ENCODE measurements around the gene GFOD1.
"Not testable (repeated sequence)": the region's sequence is repeated elsewhere in the genome, so short reads cannot be mapped to it uniquely, and the experiment has no call there.

GFOD1 gene

DNA sequence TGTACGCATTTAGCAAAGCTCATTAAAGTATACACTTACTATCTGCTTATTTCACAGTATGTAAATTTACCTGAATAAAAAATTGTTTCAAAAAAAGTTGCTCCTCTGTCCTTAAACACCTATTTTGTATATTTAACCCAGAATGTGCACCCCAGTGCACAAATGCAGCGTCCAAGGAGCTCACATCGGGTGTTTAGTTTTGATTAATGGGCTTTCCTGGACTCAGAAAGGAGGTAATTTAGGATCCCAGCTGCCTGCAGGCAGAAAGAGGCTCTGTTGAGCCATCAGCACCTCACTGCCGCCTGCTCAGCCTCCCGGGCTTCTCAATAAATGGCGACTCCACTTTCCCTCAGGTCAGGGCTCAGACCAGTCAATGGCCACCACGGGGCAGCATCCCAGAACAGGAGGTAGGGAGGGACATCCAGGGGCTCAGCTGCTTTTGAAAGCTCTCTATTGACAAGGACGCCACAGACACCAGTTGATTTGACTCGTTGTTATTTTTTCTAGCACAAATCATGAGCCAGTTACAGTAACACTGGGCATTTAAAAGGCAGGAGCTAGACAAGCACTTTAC is 88.9 kb downstream of the GFOD1 start:
- no peak for DNase-seq

DNA sequence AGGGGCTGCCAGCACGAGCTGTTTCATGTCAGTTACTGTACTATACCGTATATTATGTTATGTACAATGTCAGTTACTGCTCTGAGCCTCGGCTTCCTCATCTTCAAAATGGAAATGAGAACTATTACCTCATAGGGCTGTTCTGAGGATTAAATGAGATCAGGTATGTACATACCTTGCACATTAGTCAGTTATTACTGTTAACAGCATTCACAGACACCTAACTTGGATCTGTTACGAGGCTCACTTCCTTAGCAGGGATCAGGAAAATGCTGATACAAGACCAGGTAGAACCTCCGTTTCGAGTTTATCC is 89.4 kb downstream of the GFOD1 start:
- DNase-seq = no peak

DNA sequence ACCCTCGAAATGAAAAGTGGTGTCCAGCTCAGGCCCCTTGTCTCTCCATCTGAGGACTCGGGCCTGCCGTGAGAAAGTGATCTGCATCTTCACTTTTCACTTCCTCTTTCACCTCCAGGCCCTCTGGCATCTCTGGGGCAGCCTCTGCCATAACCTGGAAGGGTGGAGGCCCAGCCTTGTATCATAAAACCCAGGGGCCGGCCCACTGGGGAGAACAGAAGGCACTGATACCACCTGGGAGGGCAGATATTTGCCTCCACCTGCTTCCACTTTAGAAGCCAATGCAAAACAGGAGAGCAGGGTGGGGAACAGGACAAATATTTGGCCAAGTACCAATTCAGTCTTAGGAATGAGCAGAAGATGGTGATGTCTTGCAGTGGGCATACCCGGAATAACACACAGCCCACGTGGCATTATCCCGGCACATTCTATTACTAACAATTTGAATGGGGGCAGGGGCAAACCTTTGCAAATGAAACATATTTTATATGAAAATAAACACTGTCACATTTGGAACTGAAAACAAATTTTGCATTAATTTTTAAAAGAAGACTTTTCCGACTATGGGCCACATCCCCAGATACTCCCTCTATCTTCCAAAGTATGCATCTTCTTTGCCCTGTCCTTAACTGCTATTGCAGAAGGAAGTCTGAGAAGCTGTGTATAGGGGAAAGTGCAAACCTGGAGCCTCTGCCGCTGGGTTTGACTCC is 89.9 kb downstream of the GFOD1 start:
- no peak for DNase-seq

DNA sequence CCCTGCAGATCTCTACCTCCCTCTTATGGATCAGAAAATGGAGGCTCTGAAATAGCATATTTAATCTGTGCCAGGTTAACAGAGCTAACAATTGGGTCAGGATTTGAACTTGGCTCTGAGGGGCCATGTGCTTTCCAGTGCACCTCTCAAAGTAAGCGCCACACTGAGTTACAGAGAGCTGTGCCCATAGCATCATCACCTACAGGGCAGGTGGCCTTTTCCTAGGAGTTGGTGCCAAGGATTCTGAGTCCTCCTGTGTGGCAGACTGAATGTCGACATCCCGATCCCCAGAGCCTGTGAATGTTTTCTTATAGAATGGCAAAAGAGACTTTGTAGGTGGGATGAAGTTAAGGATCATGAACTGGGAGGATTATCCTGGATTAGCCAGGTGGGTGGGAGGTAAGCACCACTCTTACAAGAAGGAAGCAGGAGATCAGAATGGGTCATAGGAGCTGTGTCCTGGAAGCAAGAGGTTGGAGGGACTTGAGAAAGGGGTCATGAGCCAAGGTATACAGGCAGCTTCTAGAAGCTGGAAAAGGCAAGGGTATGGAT is 91.1 kb downstream of the GFOD1 start:
- no peak for DNase-seq

DNA sequence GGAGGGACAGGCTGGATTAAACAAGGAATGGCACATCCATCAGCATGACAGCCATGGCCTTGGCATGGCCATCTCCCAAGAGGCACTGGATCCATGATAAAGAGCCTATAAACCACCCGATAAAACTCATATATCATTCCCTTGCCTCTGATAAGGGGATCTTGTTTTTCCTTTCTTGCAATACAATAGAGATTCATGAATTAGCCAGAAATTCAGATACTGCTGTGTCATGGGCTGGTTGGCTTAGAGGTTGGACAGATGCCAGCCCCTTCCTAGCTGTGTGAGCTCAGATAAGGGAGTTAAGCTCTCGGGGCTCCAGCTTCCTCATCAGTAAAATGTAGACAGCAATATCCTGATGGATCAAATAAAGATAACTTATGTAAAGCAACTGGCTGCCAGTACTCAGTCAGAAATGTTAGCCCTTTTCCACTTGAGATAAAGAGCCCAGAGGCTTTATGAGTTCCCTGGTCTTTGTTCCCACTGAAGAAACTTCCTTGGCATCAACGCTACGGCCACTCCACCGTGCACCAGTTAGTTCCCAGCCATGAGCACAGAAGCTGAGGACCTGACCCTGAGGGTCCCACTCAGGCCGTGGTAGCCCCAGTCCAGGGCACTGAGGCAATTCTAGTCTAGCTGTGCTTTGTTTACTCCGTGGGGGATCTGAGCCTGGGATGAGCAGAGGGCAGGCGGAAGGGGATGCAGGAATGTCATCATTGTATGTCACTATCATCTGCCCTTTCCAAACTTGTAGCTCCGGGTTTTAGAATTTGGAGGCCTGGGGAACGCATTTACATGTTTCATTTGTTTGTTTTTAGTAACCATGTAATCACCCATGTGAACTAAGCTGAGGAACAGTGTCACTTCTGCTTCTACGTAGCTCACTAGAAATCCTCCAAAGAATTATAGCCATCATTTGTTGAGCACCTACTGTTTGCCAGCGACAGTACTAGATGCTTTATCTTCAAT is 91.8 kb downstream of the GFOD1 start:
- no peak for DNase-seq

DNA sequence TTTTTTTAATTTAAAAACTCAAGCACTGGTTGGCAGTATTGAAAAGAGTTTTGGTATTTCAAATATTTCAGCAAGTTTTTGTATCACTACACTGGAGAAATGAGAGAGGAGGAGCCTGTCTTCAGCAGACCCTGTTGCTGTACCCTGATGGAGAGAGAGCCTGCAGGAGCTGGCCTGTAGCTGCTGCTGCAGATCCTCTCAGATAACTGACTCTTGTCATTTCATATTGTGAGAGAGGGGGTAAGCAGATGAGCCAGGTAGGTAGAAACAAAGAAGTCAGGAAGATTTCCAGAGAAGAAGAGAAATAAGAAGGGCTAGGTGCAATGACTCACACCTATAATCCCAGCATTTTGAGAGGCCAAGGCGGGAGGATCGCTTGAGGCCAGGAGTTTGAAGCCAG is 94.9 kb downstream of the GFOD1 start:
- no peak for DNase-seq

DNA sequence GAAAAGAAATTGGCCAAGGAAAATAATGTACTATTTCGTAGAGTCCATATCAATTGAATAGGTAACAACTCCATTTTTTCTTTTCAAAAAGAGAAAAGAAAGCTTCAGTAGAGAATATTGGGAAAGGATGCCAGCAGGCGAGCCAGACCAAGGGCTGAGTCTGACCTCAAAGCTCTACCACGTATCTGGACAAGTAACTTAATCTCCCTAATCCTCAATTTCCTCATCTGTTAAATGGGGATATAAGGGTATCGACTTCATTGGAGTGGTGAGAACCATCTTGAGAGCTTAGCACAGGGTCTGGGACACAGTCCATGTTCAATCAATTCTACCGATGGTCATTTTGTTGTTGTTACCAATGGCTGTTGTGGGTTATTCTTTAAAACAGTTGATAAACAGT is 95.9 kb downstream of the GFOD1 start:
- no peak for DNase-seq

DNA sequence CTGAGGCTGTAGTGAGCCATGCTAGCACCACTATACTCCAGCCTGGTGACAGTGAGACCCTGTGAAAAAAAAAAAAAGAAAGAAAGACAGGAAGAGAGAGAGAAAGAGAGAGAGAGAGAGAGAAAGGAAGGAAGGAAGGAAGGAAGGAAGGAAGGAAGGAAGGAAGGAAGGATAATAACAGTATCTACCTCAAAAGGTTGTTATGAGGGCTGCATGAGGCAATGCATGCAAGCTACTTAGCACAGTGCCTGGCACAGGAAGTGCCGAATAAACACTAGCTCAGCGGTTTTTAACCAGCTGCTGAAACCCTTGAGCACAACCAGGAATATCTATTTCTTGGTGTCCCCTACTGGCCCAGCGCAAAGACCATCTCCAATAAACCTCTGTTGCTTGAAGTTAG is 96.7 kb downstream of the GFOD1 start:
- DNase-seq = no peak

DNA sequence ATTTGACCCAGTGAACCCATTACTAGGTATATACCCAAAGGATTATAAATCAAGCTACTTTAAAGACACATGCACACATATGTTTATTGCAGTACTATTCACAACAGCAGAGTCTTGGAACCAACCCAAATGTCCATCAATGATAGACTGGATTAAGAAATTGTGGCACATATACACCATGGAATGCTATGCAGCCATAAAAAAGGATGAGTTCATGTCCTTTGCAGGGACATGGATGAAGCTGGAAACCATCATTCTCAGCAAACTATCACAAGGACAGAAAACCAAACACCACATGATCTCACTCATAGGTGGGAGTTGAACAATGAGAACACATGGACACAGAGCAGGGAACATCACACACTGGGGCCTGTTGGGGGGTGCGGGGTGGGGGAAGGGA is 98.2 kb downstream of the GFOD1 start:
- not testable (repeated sequence) for DNase-seq

DNA sequence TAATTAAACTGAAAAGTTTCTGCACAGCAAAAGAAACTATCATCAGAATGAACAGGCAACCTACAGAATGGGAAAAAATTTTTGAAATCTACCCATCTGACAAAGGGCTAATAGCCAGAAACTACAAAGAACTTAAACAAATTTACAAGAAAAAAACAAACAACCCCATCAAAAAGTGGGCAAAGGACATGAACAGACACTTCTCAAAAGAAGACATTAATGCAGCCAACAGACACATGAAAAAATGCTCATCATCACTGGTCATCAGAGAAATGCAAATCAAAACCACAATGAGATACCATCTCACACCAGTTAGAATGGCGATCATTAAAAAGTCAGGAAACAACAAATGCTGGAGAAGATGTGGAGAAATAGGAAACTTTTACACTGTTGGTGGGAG is 98.6 kb downstream of the GFOD1 start:
- DNase-seq = not testable (repeated sequence)

DNA sequence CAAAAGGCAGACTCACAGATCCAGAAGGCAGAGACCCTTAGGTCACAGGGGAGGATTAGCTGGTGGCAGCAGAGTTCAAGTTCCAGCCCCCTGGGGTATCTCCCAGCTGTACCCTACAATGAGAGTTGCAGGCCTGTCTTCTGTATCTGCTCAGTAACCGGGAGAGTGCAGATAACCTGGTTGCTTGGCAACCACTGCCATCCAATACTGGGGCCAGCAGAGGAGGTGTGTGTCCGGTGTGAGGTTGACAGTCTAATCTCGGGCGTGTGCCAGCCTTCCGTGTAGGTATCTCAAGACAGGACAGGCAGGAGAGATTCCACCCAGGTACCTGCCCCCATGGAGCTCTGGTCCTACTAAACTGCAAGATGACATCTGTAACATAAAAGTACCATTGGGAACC is 102.4 kb downstream of the GFOD1 start:
- DNase-seq = no peak

DNA sequence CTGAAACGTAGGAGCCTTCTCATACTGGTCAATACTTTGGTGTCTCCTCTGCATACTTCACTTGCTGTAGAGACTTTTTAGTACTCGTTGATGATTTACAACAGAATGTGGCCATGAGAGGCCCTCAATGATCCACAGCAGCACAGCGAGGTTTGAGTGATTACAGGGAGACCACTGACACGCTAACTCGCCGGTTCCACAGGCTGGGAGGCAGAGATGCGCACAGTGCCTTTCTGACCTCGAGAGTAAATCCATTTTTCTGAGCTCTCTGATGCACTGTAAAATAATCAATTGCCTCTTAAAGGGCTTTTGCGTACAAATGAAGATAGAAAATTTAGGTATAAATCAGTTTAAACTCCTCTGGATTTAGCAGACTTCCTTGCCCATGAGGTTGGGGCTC is 102.9 kb downstream of the GFOD1 start:
- DNase-seq = no peak

DNA sequence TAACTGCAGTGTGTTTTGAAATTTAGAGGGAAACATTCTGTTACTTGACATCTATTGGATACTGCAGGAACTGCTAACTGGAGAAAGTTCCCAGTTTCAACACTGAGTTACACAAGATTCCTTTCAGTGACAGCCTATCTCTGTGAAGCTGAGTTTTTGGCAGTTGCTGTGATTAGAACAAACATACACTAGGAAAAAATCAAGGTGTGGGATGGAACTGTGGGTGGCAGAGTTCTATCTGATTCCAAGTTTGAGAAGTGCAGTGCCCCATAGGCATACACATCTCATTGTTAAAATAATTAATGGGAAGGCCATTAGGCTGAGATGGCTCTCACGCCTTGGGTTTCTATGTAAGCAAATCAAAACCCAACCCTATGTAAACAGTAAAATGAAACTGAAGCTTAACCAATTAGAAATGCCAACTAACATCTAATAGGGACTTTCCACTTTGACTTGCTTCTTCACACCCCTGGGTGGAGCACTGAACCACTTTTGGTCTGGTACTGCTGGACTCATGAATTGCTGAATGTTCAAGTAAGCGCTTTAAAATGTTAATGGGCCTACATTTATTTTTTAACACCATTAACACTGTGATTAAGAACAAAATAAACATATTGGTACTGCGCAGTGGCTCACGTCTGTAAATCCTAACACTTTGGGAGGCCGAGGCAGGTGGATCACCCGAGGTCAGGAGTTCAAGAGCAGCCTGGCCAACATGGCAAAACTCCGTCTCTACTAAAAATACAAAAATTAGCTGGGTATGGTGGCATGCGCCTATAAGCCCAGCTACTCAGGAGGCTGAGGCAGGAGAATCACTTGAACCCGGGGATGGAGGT is 103.9 kb downstream of the GFOD1 start:
- no peak for DNase-seq

DNA sequence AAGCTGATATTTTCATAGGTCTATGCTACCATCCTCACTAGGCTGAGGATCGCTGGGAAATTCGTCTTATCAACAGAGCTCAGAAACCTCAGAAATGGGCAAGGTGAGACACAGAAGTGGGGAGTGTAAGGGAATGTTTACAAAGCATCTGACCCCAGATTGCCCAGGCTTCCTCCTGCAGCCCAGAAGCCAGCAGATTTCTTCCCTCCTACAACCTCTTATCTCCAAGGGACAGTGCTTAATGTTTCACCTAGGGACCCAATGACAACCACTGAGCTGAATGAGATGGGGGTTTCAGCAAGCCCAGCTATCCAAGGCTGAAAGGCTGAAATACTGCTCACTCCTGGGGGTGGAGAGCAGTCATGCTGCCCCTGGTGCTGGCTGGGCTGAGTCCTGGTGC is 106.6 kb downstream of the GFOD1 start:
- no peak for DNase-seq

DNA sequence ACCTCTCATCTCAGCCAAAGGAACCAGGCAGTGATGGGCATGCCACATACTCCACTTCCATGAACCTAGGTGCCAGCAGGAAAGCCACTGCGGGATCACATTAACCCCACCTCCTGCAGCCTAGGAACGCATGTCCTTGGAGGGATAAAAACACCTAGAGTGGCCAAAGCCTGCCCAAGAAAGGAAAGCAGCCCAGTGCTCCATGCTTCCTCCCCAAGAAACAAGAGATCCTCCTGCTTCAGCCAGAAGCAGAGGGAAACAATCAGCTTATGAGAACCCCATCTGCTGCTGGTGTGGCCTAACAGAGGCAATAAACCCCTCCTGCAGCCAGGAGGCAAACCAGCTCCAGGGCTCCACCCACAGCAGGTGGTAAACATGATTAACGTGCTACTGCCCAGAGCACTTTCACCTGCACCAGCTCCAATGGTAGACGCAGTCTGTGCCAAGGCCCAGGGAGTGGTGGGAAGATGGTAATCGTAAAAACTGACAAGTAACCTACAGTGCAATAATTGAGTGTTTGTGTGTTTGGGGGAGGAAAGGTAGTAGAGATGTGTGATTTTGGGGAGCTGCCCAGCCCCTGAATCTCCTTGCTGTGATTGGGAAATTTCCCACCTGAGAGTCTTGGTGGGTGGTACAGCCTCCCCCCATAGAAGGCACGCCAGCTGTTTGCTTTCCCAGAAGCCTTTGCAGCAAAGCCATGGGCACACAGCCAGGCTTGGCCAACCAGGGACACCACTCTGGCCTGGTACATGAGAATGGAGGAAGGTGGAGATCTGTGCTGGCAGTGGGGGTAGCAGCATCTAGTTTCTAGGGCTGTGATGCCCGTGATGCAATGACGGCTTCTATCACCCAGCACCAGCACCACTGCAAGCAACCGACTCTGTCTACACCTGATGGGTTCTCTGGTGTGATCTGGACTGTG is 108.5 kb downstream of the GFOD1 start:
- no peak for DNase-seq

DNA sequence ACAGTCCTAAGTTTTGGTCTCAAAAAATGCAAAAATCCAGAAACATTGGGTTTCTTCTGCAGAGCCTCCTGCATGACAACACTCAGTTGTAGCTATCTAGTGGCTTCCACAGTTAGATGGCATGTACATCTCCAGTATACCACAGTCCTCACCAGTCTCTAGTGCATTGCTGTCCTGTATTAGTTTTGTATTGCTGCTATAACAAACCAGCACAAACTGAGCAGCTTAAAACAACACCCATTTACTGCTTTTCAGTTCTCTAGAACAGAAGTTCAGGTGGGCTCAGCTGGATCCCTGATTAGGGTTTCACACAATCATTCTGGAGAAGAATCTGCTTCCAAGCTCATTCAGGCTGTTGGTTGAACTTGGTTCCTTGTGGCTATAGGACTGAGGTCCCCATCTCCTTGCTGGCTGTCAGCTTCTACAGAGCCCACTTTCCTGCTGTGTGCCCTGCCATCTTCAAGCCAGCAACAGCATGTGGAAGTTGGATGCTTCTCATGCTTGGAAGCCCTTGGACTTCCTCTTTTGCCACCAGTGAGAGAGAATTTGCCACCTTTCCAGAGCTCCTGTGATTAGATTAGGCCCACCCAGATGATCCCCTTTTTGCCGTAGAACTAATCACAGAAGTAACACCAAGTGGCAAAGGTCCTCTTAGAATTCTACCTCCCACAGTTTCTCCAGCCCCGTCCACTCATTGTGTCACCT is 110.2 kb downstream of the GFOD1 start:
- DNase-seq = no peak

DNA sequence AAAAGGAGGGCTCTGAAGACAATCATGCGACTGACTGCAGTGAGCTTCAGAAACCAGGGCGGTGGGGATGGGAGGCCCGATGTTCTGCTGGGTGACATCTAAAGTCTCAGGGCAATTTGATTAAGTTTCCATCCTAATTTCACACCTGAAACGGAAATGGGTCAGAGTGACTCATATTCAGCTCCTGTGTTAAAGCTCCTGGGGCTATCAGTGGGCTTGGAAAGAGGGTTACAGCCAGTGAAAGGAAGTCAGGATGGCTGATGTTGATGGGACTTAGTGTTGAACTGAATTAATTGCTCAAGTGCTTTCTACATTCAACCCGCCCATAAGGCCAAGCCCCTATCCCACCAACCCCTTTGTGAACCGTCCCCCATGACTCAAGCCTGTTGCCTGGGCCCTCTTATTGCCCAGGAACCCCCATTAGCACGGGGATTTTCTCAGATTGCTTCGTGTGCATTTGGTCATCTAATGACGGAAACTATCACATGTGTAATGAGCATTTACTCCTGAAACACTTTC is 112.0 kb downstream of the GFOD1 start:
- DNase-seq = no peak

DNA sequence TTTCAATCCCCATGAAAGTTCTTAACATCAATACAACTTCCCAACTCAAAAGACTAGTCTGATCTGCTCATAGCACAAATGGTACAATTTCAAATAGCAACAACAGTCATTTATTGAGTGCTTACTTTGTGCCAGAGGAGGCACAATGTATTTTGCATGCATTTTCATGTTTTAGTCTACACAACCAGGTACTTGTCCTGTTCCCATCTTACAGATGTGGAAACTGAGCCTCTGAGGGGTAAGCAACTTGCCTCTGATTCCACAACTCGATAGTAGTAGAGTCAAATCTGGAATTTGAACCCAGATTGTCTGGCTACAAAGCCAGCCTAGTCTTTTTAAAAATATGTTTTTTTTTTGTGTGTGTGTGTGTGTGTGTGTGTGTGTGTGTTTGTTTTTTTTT is 113.5 kb downstream of the GFOD1 start:
- no peak for DNase-seq

DNA sequence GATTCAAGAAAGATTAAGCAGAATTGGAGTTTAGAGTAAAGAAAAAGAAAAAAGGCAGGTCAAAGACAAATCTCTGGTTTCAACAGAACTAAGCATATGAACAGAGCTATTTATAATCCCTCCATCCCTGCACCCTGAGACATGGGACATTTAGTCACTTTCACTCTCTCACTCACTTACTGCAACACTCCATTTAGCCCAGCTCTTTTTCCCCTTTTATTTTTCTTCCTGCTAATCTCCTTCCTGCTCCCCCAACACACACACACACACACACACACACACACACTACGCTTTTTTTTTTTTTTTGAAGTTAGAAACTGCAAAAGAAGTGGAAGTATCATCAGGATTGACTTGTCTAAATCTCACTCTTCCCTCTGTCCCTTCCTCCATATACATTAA is 113.9 kb downstream of the GFOD1 start:
- DNase-seq = no peak

DNA sequence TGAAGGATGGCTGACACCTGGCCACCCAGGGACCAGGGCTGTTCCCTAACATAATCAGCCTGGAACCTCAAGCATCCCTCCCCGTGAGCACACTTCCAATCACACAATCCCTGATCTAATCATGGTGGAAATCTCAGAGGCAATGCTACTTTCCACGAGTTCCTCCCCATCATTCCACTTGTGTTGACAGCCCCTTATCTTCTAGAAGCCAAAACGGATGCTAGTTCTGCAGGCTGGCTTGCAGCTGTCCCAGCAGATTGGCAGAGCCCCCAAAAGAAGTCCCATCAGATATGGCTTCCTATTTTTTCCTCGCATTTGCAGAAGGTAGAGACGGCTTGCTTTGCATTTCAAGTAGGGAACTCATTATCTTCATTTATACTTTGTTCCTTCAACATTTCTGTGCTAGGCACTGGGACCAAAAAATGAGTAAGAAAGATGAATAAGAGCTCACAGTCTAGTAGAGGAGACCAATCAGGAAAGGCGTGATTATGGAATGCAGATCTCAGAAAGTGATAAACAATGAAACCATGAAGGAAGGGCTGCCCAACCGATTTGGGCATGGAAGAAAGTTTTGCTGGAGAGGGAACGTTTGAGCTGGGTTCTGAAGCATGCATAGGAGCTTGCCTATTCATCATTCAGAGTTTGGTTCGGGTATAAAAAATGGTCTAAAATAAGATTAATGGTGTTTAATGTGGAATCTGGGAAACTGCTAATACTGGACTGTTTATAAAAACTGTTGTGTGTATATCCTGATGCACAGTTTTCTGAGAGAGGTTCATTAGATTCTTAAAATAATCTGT is 114.5 kb downstream of the GFOD1 start:
- no peak for DNase-seq
